IMR-90 (cell line): Measurements from ENCODE around the gene GUCY2F. TPM values are rescaled to one million over a fixed set of nuclear protein-coding genes. Genes with fewer than 3 reads are reported as not detected.

Source experiments
- ATAC-seq: fragments of 200-7000 bp; cut with Tn5 transposase; 2 replicates; pipeline ENCODE4 v1.9.1; 2020; ENCODE audit warnings: low read depth, mild to moderate bottlenecking, moderate library complexity
- BruUV-seq: library from RNA; stranded (reverse); fragments of 400-500 nt; replicated peaks from 2 replicates; lab custom pipeline; 2021; lab: Mats Ljungman, UMichigan
- CTCF ChIA-PET: fragments of 300-600 bp; formaldehyde crosslinking; extraction: SDS; loops from one replicate; lab custom pipeline; 2021; ENCODE audit warnings: antibody characterized with exemption; lab: Yijun Ruan, JAX
- POLR2A ChIA-PET: fragments of 300-600 bp; sonication (Branson Sonifier 250); formaldehyde crosslinking; loops from one replicate; lab custom pipeline; 2022; ENCODE audit warnings: antibody characterized with exemption; ENCODE audit not compliant: unreplicated experiment; lab: Charles Lee
- DNase-seq: peaks from one replicate; pipeline ENCODE4 v3.0.0; 2013
- H2AFZ ChIP-seq: replicated peaks from 2 replicates; pipeline ENCODE3; 2013; ENCODE audit warnings: low read length, mild to moderate bottlenecking; ENCODE audit not compliant: poor library complexity
- H2AK5ac ChIP-seq: 2 replicates; pipeline ENCODE4 v1.6.1; 2013; ENCODE audit warnings: low read depth, low read length, inconsistent platforms
- H2AK9ac ChIP-seq: replicated peaks from 2 replicates; pipeline ENCODE3; 2013; ENCODE audit warnings: mild to moderate bottlenecking, low read depth, low read length, moderate library complexity; ENCODE audit not compliant: poor library complexity
- H2BK120ac ChIP-seq: 2 replicates; pipeline ENCODE4 v1.6.1; 2013; ENCODE audit warnings: low read depth, low read length, inconsistent platforms
- H2BK15ac ChIP-seq: 3 replicates; pipeline ENCODE4 v1.6.1; 2013; ENCODE audit warnings: low read depth, low read length, inconsistent platforms
- H2BK20ac ChIP-seq: 2 replicates; pipeline ENCODE4 v1.6.1; 2013; ENCODE audit warnings: low read depth, mild to moderate bottlenecking, inconsistent platforms, low read length, moderate library complexity
- H2BK5ac ChIP-seq: 2 replicates; pipeline ENCODE4 v1.6.1; 2013; ENCODE audit warnings: mild to moderate bottlenecking, low read depth, low read length, inconsistent platforms; ENCODE audit not compliant: poor library complexity, severe bottlenecking
- H3K14ac ChIP-seq: replicated peaks from 2 replicates; pipeline ENCODE4 v1.6.1; 2013; ENCODE audit warnings: low read depth, low read length, inconsistent platforms
- H3K18ac ChIP-seq: 2 replicates; pipeline ENCODE4 v1.6.1; 2013; ENCODE audit warnings: low read depth, low read length, control low read depth
- H3K23ac ChIP-seq: 2 replicates; pipeline ENCODE4 v1.6.1; 2013; ENCODE audit warnings: low read depth, low read length, inconsistent platforms
- H3K27ac ChIP-seq: 2 replicates; pipeline ENCODE4 v1.5.1; 2013; ENCODE audit warnings: mild to moderate bottlenecking, control low read depth, low read length; ENCODE audit not compliant: insufficient read depth
- H3K27me3 ChIP-seq: 2 replicates; pipeline ENCODE4 v1.6.1; 2013; ENCODE audit warnings: low read length; ENCODE audit not compliant: control insufficient read depth, insufficient read depth
- H3K36me3 ChIP-seq: 2 replicates; pipeline ENCODE4 v1.6.1; 2013; ENCODE audit warnings: low read length, mixed read lengths; ENCODE audit not compliant: control insufficient read depth, insufficient read depth
- H3K4ac ChIP-seq: 2 replicates; pipeline ENCODE4 v1.6.1; 2013; ENCODE audit warnings: low read depth, low read length, inconsistent platforms
- H3K4me1 ChIP-seq: 2 replicates; pipeline ENCODE4 v1.6.1; 2013; ENCODE audit warnings: low read length, mixed read lengths; ENCODE audit not compliant: control insufficient read depth, insufficient read depth
- H3K4me2 ChIP-seq: 2 replicates; pipeline ENCODE4 v1.6.1; 2013; ENCODE audit warnings: low read depth, mild to moderate bottlenecking, control low read depth, low read length, moderate library complexity
- H3K4me3 ChIP-seq: 2 replicates; pipeline ENCODE4 v1.5.1; 2013; ENCODE audit warnings: low read depth, mild to moderate bottlenecking, control low read depth, low read length, moderate library complexity; ENCODE audit not compliant: insufficient read depth
- H3K56ac ChIP-seq: 2 replicates; pipeline ENCODE4 v1.6.1; 2013; ENCODE audit warnings: low read length, inconsistent platforms; ENCODE audit not compliant: insufficient read depth; ENCODE audit errors: extremely low read depth
- H3K79me1 ChIP-seq, 2 experiments: 2 replicates each; pipeline ENCODE4 v1.6.1; 2013; ENCODE audit warnings: low read length in 2 of 2, inconsistent platforms in 1 of 2, low read depth in 1 of 2
- H3K9ac ChIP-seq: 2 replicates; pipeline ENCODE4 v1.6.1; 2013; ENCODE audit warnings: low read depth, low read length, control low read depth
- H3K9me1 ChIP-seq: 2 replicates; pipeline ENCODE4 v1.6.1; 2013; ENCODE audit warnings: low read length, inconsistent platforms; ENCODE audit not compliant: insufficient read depth
- H3K9me3 ChIP-seq: 2 replicates; pipeline ENCODE4 v1.6.1; 2013; ENCODE audit warnings: low read length; ENCODE audit not compliant: control insufficient read depth, insufficient read depth
- H4K20me1 ChIP-seq: 2 replicates; pipeline ENCODE4 v1.6.1; 2013; ENCODE audit warnings: low read length, inconsistent platforms; ENCODE audit not compliant: insufficient read depth
- H4K5ac ChIP-seq: 2 replicates; pipeline ENCODE4 v1.6.1; 2013; ENCODE audit warnings: mild to moderate bottlenecking, low read depth, low read length, control low read depth
- H4K8ac ChIP-seq, 2 experiments: 2 replicates each; pipeline ENCODE4 v1.6.1; 2013; ENCODE audit warnings: low read depth in 2 of 2, low read length in 2 of 2, control low read depth in 1 of 2, inconsistent platforms in 1 of 2
- H4K91ac ChIP-seq: 2 replicates; pipeline ENCODE4 v1.6.1; 2013; ENCODE audit warnings: low read depth, low read length, inconsistent platforms; ENCODE audit not compliant: insufficient read depth
- CTCF ChIP-seq: conservative IDR thresholded peaks from 2 replicates; pipeline ENCODE4 v1.5.1; 2012; ENCODE audit warnings: mild to moderate bottlenecking, low read depth, low read length, improper control_type of control experiment
- FOS ChIP-seq: fragments of 150-350 bp; IDR thresholded peaks from 2 replicates; pipeline ENCODE4 v1.6.1; 2016; ENCODE audit warnings: low read depth, low read length
- MAZ ChIP-seq: IDR thresholded peaks from 2 replicates; pipeline ENCODE4 v1.6.1; 2012; ENCODE audit warnings: low read depth, mild to moderate bottlenecking, low read length, improper control_type of control experiment, moderate library complexity, borderline replicate concordance
- POLR2A ChIP-seq: IDR thresholded peaks from 2 replicates; pipeline ENCODE4 v1.6.1; 2012; ENCODE audit warnings: mild to moderate bottlenecking, low read depth, low read length
- SMC3 ChIP-seq: fragments of 150-350 bp; IDR thresholded peaks from 2 replicates; pipeline ENCODE4 v1.6.1; 2016; ENCODE audit warnings: low read depth, mild to moderate bottlenecking, antibody characterized with exemption, low read length, moderate library complexity
- dilution Hi-C: fragments of 300-500 bp; cut with HindIII; formaldehyde crosslinking; loops from one replicate; pipeline ENCODE4 v1.14.3; 2018; ENCODE audit warnings: low sequenced_read_pairs; ENCODE audit not compliant: unreplicated experiment
- in situ Hi-C: fragments of 300-500 bp; cut with MboI; formaldehyde crosslinking; loops from 3 replicates; pipeline ENCODE4 v1.14.3; 2019; ENCODE audit warnings: low sequenced_read_pairs, inconsistent platforms, mixed read lengths
- intact Hi-C: fragments of 100-400 bp; cut with micrococcal nuclease; formaldehyde crosslinking; loops from 2 replicates; pipeline ENCODE4 v1.10.0; 2022
- polyA plus RNA-seq, 3 experiments: library from polyadenylated mRNA; depleted of rRNA; stranded (reverse); fragments of >200 nt; gene quantifications; 2 replicates each; pipeline ENCODE4 v1.2.3, GENCODE V29; 2012; ENCODE audit warnings: low replicate concordance in 1 of 3
- total RNA-seq: library from RNA; depleted of rRNA; stranded (reverse); fragments of >200 nt; gene quantifications from 2 replicates; pipeline ENCODE4 v1.2.3, GENCODE V29; 2012

Gene GUCY2F
- total and polyA plus RNA-seq, 2 of the 4 experiments (the other 2 are of a cell fraction), result not detected

DNA sequence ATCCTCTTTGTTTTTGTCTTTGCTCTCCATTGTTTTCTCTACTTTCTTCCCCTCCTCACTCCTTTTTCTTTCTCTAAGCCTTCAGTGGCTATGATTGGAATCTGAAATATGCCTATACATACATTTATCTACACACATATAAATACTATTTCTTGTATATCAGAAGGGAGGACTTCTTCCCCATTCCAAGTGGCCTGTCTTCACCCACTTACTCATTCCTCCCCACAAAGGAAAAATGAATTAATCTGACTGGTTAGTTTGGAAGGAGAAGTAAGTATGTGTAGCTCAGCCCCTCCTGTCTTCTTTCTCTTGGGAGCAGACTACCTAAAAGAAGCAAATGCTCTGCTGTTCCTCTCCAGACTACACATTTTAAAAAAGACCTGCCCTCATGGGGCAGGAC lies 17.7 kb downstream of the GUCY2F start:
- Histone ChIP-seq H4K91ac (no peak overlapping the region), H3K23ac (no peak overlapping the region), H3K9me1 (no peaks in the 10 kb centered on the region; the same call in 1 of the 2 replicates), H3K4me3 (no peak overlapping the region), H3K27ac (no peak overlapping the region), H4K20me1 (no peaks in the 10 kb centered on the region), H2AFZ (no peak overlapping the region), H2AK9ac (no peak overlapping the region), H3K4me2 (no peak overlapping the region), H4K5ac (no peak overlapping the region), H3K79me1 (no peaks in the 10 kb centered on the region), H2BK5ac (no peak overlapping the region), H3K4me1 (no peaks in the 10 kb centered on the region), H3K4ac (no peak overlapping the region), H4K8ac (no peak overlapping the region), H3K9me3 (no peaks in the 10 kb centered on the region), H3K9ac (no peak overlapping the region), H3K56ac (no peak overlapping the region), H2AK5ac (no peak overlapping the region), H2BK15ac (no peak overlapping the region), H3K27me3 (peaks cover 7% of the 10 kb centered on the region), H2BK20ac (no peak overlapping the region), H3K14ac (no peak overlapping the region), H3K18ac (no peak overlapping the region), H2BK120ac (no peak overlapping the region), H3K36me3 (no peaks in the 10 kb centered on the region)
- no peak for TF ChIP-seq POLR2A
- no peak for TF ChIP-seq MAZ
- TF ChIP-seq FOS, result no peak
- TF ChIP-seq SMC3, result no peak
- TF ChIP-seq CTCF, result no peak
- intact Hi-C loops (no loop called here), dilution Hi-C loops (no loop called here), in situ Hi-C loops (no loop called here)
- ChIA-PET CTCF (no interaction called here), POLR2A (no interaction called here)
- BruUV-seq, result no TSS peak
- no peak for ATAC-seq
- DNase-seq, result no peak
